GM12891 (cell line): Measurements from ENCODE around the gene ADAM10.

Experiments
- PAX5 ChIP-seq: IDR thresholded peaks from 2 replicates; pipeline ENCODE4 v1.6.1; 2011; ENCODE audit warnings: low read length, moderate library complexity, mild to moderate bottlenecking; ENCODE audit not compliant: insufficient read depth, severe bottlenecking
- POLR2A ChIP-seq: IDR thresholded peaks from 2 replicates; pipeline ENCODE4 v1.6.1; 2011; ENCODE audit warnings: low read depth, low read length, control low read depth
- POLR2AphosphoS5 ChIP-seq: IDR thresholded peaks from 2 replicates; pipeline ENCODE4 v1.6.1; 2011; ENCODE audit warnings: low read depth, low read length, control low read depth
- SPI1 ChIP-seq: IDR thresholded peaks from 2 replicates; pipeline ENCODE4 v1.6.1; 2011; ENCODE audit warnings: low read depth, low read length, control low read depth
- TAF1 ChIP-seq: IDR thresholded peaks from 2 replicates; pipeline ENCODE4 v1.6.1; 2011; ENCODE audit warnings: low read depth, low read length, control low read depth

GRCh38 chr15:58690703-58691102 is 58.8 kb downstream of the ADAM10 start:
- TF ChIP-seq POLR2A (no peak), SPI1 (no peak), POLR2AphosphoS5 (no peak), TAF1 (no peak), PAX5 (no peak)
